NCI-H2196 (cell line): ENCODE results near the gene PDK2.

Experiments used
- DNase-seq: peaks from one replicate; lab custom pipeline; 2025; ENCODE audit not compliant: unreplicated experiment; lab: John Stamatoyannopoulos, UW

The PDK2 gene

DNA sequence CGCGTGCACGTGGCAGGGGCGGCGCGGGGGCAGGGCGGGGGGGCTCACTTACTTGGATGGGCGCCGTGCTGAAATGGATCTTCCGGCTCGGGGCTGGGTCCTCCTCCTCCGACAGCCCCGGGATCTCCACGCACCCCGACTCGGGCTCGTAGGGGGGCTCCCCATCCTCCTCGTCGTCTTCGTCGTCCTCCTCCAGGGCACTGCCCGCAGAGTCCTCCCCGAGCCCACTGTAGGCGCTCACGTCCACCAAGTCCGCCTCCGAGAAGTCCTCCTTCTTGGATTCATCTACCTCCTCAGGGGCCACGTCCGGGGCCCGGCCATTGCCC lies 53.9 kb downstream of the PDK2 start:
- no peak for DNase-seq

DNA sequence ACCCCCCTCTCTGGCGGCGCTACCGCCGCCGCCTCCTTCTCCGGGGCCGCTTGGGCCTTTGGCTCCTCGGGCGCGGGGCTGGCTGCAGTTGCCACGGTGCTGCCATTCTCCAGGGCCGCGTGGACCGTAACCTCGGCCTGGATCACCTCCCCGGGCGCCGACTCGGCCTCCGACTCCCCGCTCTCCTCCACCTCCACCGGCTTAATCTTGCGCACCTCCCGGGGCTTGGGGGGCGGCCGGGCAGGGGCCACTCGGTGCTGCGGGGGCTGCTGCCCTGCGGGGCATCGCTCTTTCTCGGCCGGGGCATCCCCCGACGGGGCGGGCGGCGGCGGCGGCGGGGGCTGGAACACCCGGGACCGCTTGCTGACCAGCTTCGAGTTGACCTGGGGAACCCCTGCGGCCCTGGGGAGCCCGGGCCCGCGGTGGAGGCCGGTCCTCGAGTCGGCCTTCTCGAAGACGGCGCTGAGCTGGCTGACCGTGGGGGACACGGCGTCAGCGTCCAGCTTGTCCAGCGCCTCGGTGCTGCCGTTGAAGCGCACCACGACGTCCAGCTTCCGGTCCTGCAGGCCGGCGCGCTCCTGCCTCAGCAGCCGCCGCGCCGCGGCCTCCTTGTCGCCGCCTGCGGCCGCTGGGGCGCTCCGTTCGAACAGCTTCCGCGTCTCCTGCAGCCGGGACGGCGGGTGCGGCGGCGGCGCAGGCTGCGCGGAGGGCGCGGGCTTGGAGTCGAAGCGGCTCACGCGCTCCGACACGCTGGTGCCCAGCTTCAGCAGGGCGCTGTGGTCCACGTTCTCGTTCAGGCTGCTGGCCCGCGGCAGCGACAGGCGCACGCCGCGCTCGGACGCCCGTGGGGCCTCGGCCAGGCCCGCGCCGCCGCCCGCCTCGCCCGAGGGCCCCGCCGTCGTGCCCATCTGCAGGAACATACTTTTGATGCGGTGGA lies 54.5 kb downstream of the PDK2 start:
- DNase-seq = peak; percentile 33

DNA sequence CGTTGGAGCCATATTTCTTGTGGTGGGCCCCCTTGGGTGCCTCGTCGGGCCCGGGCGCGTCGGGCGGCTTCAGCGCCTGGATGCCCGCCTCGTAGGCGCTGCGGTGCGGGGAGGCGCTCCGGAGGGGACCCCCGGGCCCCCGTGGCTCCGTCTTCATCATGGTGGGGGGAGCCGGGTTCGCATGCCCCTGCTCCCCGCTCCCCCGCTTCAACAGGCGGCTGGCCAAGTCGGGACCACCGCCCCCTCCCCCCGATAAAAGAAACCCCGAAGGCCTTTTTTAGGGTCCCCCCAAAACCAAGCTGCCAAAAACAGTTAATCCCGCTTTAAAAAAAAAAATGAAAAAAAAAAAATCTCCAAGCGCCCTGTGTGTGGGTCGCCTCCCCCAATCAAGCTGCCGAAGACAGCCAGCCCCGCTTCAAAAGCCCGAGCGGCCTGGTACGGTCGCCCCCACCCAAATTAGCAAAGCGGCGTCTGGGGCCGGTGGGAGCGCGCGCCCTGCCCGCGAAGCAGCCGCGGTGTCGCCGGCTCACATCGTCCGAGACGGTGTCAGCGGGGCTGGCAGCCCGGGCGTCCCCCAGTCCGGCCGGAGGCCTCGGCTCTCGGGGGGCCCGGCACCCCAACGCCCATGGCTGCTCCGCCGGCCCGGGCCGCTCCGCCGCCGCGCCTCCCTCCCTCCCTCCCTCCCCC lies 55.3 kb downstream of the PDK2 start, which contains the start of gene PPP1R9B:
Gene PPP1R9B, minus strand, starts transcription at position 324 of the 687 bp plus-strand sequence. Its CDS starts 164 bp downstream, at position 160.
- no peak for DNase-seq

- peak; percentile 89 for DNase-seq
Observed at GRCh38 chr17:50151041-50151936, 56.1 kb downstream of the PDK2 start.

DNA sequence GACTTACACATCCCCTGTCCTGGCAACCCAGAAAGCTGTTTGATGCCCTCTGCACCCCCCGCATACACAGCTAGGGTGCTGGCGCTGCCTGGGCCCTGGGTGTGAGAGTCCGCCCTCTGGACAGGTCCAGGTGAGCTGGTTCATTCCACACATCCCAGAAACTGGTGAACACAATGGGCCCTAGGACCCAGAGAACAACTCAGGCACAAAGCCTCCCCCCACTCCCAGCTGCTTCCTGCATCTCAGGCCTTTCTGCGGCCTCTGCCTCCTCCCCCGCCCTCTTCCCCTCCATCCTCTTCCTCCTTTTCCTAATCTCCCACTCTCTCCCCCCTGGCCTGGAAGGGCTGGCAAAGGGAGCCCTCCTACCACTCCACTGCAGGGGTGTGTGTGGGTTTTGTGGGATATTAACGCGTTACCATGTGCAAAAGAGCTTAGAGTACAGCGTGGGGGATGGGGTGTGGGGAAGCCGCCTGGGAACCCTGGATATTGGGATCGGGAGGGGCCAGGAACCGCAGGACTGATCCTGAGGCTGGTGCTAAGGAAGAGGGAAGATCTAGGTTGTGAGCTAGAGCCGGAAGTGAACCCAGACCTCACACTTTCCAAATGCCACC lies 56.9 kb downstream of the PDK2 start:
- peak; percentile 82 for DNase-seq

- no peak for DNase-seq
Observed at GRCh38 chr17:50152736-50153135, 57.6 kb downstream of the PDK2 start.

DNA sequence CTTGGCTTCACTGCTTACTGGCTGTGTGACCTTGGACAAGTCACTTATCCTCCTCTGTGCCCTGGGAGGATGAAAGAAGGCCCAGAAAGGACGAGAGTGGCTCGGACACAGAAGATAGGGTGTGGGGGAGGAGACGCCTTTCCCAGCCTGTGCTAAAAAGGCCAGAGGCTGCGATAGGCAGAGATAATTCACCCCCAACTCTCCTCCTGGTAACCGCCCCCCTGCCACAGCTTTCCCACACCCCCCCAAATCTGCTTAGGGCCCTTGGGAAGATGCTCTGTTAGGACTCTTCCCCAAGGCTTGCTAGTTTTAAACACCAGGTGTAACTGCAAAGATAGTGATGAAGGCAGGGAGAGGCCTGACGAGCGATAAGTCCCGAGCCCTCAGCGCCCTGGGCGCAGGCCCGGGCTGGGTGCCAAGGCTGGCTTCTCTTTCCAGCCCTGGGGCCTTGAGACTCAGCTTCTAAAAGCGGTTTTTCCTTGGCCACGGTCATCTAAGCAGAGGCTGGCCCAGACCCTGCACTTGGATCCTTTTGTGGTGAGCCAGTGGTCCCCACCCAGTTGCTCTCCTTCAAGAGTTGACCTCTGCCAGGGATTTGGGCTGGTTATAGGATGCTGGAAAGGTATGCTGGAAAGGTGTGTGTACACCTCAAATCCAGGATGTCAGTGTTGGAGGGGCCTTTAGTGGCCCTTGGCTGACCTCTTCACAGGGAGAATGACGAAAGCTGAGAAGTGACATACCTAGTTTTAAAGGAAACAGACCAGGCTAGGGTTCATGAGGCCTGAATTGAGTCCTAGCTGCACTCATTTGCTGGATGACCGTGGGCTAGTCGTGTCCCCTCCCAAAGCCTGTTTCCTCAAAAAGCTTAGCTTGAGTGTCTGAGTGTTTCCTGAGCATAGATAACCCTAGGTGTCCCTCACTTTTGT lies 58.8 kb downstream of the PDK2 start:
- DNase-seq = peak; percentile 56

GRCh38 chr17:50154604-50155003 lies 59.5 kb downstream of the PDK2 start:
- DNase-seq = no peak

DNA sequence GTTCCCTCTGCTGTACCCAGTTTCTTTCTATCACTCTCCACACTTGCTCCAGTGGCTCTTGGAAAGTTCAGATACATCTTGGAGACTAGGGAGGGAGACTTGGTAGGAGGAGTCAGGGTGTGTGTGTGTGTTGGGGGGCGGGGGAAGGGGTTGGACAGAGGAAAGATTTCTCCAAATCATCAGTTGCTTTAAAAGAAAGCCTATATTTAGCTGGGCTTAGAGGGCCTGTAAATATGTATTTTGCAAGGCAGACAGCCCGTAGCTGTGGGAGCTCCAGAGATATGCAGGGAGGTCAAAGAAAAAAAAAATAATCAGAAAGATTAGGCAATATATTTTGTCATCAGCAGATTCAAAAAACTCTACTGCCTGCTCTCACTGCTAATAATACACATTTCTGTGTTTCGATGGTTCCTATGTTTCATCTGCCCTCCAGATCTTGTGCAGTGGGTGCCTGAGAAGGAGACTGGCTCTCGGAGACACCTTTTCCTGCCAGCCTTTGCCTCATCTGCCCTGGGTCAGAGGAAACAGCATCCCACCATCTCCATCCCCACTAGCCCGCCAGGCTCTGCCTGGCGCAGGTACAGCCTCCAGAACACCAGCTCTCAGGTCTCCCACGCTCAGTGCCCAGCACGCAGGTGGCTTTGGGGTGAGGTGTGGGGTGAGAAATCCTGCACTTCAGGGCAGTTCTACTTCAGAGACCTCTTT lies 60.1 kb downstream of the PDK2 start:
- no peak for DNase-seq

DNA sequence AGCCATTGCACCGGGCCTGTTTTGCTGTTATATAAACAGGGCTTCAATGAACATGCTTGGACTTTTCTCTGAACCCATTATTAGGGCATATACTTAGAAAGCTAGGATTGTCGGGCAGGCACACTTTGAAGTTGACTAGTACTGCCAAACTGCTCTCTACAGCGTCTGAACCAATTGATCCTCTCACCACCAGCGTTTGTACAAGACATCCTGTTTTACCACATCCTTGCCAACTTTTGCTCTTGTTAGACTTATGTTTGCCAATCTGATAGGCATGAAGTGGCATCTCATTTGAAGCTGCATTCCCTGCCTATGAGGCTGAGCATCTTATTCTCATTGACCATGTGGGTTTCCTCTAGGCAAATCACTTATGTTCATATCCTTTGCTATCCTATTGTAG lies 62.7 kb downstream of the PDK2 start:
- DNase-seq = no peak

DNA sequence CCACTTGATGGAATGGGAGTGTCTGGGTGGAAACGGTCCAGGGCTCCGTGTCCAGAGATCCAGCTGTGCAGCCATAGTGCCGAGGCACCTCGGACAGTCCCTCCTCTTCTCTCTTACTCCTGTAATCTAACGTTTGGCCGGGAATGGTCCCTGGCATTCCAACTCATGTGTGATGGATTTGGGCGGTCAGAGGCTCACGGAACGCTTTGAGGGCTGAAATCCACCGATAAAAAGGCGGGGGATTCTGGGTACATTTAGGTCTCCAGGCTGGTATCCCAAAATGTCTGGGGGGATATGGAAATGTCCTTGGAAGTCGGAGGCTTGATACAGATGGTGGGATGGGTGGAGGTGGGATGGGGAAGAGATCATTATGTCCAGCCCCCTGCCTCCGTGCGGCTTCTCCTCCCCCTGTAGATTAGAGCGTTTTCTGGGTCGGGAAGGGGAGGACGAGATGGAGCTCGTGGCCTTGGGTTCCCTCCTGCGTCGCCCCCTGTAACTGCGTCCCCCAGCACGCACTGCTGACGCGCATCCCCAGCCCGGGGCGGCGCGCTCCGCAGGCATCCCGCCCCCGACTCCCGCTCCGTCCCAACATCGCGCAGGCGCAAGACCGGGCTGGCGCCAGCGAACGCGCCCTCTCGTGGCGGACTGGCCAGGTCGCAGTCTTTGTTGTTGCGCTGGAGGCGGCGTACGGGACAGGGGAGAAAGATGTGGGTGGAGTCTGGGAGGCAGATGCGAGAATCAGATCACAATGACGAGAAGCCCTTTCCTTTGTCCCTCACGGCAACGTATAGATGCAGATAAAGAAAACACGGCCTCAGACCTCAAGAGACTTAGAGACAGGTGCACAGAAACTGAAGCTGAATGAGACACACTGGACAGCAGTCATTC lies 66.1 kb downstream of the PDK2 start:
- DNase-seq = peak; percentile 95
